Upper lobe of right lung (tissue), 1 donor: Measurements from ENCODE around the gene FLT4. TPM values are rescaled to one million over a fixed set of nuclear protein-coding genes. Genes with fewer than 3 reads are reported as not detected.

Experiments used
- ATAC-seq: fragments of 200-7000 bp; cut with Tn5 transposase; one replicate; pipeline ENCODE4 v1.9.1; 2020; ENCODE audit warnings: mild to moderate bottlenecking, moderate library complexity
- DNase-seq: peaks from one replicate; pipeline ENCODE4 v3.0.0-alpha.2; 2020
- H3K27ac ChIP-seq: fragments of 200-600 bp; one replicate; pipeline ENCODE4 v1.8.0; 2022
- H3K27me3 ChIP-seq: fragments of 200-600 bp; one replicate; pipeline ENCODE4 v1.8.0; 2022; ENCODE audit warnings: mild to moderate bottlenecking
- H3K36me3 ChIP-seq: fragments of 200-600 bp; one replicate; pipeline ENCODE4 v1.8.0; 2022
- H3K4me1 ChIP-seq: fragments of 200-600 bp; one replicate; pipeline ENCODE4 v1.8.0; 2022
- H3K4me3 ChIP-seq: fragments of 200-600 bp; one replicate; pipeline ENCODE4 v1.8.0; 2022; ENCODE audit warnings: mild to moderate bottlenecking
- H3K9me3 ChIP-seq: fragments of 200-600 bp; one replicate; pipeline ENCODE4 v1.8.0; 2022
- intact Hi-C: fragments of 100-400 bp; cut with DNase I; formaldehyde crosslinking; loops from one replicate; pipeline ENCODE4 v1.11.0; 2022
- total RNA-seq: library from RNA; stranded (reverse); fragmentation: NEBNext Ultra II Directional; extraction: Animal tissue kit (Norgen Biotek cat#: 25700); gene quantifications from one replicate; pipeline ENCODE4 v1.2.1, GENCODE V29; 2021
- TF ChIP-seq, protein P1 (sequence below): fragments of 200-600 bp; IDR thresholded peaks from one replicate; pipeline ENCODE4 v1.8.0; 2022; ENCODE audit warnings: antibody characterized with exemption
- donor health status: DM: no; HTN: yes; CAD: no; lungs with severe emphysema.

Gene FLT4
- total RNA-seq, 1 donor from 2014 or later, result 38.6 TPM

DNA sequence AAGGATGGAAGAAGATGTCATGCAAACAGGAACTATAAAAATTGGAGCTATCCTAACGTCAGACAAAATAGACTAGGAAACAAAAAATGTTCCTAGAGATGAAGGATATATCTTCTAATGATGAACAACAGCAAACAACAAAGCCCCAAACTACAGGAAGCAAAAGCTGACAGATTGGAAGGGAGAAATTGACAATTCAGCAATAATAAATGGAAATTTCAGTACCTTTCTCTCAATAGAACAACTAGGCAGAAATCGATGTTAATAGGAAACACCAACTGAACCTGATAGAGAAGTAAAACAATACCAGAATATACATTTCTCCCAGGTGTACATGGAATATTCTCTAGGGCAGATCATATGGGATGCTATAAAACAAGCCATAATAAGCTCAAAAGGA lies 65.7 kb downstream of the FLT4 start:
- no peaks in the 10 kb centered on the region for H3K36me3 ChIP-seq

DNA sequence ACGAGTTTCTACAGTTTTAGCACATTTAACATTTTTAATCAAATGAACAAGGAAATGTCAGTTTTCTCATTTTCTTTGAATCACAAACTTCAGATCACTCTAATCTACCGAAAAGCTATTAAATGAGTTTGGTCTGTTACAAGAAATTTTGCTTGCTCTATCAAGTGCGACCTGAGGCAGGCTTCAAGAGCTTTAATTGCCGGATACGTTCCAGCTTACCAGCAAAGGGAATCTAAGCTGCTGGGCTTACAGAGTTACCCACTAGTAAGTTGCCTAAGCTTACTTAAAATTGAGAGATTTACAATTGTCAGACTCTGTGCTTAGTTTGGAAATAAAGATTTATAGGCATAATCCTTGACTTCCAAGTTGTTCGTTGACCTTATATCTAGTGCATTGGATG lies 68.7 kb downstream of the FLT4 start:
- H3K36me3 ChIP-seq, result peaks cover 18% of the 10 kb centered on the region
- TF ChIP-seq, protein P1, sequence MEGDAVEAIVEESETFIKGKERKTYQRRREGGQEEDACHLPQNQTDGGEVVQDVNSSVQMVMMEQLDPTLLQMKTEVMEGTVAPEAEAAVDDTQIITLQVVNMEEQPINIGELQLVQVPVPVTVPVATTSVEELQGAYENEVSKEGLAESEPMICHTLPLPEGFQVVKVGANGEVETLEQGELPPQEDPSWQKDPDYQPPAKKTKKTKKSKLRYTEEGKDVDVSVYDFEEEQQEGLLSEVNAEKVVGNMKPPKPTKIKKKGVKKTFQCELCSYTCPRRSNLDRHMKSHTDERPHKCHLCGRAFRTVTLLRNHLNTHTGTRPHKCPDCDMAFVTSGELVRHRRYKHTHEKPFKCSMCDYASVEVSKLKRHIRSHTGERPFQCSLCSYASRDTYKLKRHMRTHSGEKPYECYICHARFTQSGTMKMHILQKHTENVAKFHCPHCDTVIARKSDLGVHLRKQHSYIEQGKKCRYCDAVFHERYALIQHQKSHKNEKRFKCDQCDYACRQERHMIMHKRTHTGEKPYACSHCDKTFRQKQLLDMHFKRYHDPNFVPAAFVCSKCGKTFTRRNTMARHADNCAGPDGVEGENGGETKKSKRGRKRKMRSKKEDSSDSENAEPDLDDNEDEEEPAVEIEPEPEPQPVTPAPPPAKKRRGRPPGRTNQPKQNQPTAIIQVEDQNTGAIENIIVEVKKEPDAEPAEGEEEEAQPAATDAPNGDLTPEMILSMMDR, result no peak
- intact Hi-C loops, result no loop called here
- ATAC-seq (no peak), DNase-seq (no peak)
- no peaks in the 10 kb centered on the region for H3K4me1 ChIP-seq
- no peak overlapping the region for H3K27ac ChIP-seq
- H3K27me3 ChIP-seq, result no peaks in the 10 kb centered on the region
- no peak overlapping the region for H3K4me3 ChIP-seq
- H3K9me3 ChIP-seq, result no peaks in the 10 kb centered on the region

More for the DNA sequence above, 65.7 kb downstream of the FLT4 start:
- Histone ChIP-seq H3K4me3 (no peak overlapping the region), H3K27me3 (no peaks in the 10 kb centered on the region), H3K4me1 (no peaks in the 10 kb centered on the region), H3K9me3 (no peaks in the 10 kb centered on the region), H3K27ac (no peak overlapping the region)
- intact Hi-C loops, result no loop called here
- TF ChIP-seq, protein P1, result no peak
- DNase-seq, result no peak
- no peak for ATAC-seq

DNA sequence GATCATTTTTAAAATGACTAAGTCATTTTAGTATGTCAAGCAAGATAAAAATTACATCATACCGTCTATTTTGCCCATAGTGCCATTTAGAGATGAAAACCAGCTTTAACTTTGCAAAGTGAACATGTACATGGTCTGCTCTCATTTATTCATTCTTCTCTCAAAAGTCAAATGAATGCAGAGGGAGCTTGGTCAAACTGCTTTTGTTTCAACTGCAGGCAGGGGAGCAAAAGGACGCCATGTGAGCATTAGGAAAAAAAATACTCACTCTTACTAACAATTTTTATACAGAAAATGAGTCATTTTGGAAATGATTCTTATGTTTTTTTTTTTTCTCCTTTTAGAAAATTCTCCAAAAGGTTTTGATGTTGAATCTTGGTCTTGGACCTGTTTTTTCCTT lies 73.8 kb downstream of the FLT4 start:
- H3K4me3 ChIP-seq, result no peak overlapping the region
- no peak overlapping the region for H3K27ac ChIP-seq
- ATAC-seq (no peak), DNase-seq (no peak)
- H3K9me3 ChIP-seq, result no peaks in the 10 kb centered on the region
- intact Hi-C loops, result no loop called here
- TF ChIP-seq, protein P1, result no peak
- H3K36me3 ChIP-seq, result peaks cover 54% of the 10 kb centered on the region
- H3K27me3 ChIP-seq, result no peaks in the 10 kb centered on the region
- no peaks in the 10 kb centered on the region for H3K4me1 ChIP-seq

DNA sequence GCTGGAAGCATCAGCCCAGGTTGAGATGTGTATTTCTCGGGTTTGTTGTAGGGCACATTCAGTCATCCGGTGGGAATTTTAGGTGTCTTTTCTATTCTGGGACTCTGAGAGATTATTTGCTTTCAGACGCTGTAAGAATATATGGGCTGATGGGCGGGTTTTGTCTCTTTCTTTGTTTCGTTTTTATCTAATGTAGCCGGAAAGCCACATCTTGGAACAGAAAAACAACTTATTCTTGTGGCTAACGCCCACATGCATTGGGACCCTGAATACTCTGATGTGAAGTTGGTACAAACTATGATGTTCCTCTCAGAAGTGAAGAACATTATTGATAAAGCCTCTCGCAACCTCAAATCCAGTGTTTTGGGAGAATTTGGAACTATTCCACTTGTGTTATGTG lies 80.5 kb downstream of the FLT4 start:
- H3K4me3 ChIP-seq, result no peak overlapping the region
- H3K36me3 ChIP-seq, result peaks cover 77% of the 10 kb centered on the region
- no peaks in the 10 kb centered on the region for H3K27me3 ChIP-seq
- H3K9me3 ChIP-seq, result no peaks in the 10 kb centered on the region
- H3K27ac ChIP-seq, result no peak overlapping the region
- ATAC-seq, result no peak
- H3K4me1 ChIP-seq, result no peaks in the 10 kb centered on the region
- TF ChIP-seq, protein P1, result no peak
- DNase-seq, result no peak
- intact Hi-C loops, result no loop called here

DNA sequence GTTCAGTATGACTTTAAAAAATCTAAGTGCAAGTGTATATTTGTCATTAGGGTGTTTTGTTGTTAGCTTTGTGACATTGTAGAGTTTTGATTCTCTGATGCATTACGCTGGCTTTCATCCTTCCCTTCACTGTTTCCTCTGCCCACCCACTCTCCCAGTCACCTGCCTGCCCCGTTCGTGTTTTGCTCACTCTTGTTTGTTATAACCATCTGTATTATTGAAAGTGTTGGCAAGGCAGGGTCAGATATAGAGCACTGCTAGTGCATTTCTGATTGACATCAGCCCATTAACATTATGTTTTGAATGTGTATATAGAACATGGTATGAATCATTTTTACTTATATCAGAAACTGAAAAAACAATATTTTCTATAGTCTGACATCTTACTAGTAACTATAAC lies 85.4 kb downstream of the FLT4 start:
- Histone ChIP-seq H3K27me3 (no peaks in the 10 kb centered on the region), H3K27ac (no peak overlapping the region), H3K36me3 (peaks cover 45% of the 10 kb centered on the region), H3K4me1 (no peaks in the 10 kb centered on the region), H3K4me3 (no peak overlapping the region), H3K9me3 (no peaks in the 10 kb centered on the region)
- TF ChIP-seq, protein P1, result no peak
- DNase-seq (no peak), ATAC-seq (no peak)
- intact Hi-C loops, result no loop called here

DNA sequence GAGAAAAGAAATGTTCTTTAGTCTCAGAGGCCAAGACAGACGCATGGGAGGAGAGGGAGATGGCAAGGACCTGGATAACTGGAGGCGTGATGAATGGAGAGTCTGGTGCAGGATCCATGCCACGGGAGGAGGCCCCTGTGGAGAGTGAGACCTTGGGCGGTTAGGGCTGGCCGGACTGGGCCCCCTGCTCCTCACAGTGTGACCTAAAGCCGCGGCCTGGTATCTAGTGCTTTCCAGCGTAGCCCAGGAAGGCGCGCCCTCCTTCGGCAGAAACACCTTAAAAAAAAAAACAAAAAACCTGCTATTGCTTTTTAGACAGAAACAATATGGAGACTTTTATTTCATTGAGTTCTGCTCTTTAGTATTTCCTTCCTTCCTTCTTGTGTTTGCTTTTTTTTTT lies 91.2 kb downstream of the FLT4 start:
- TF ChIP-seq, protein P1, result no peak
- Histone ChIP-seq H3K4me1 (no peaks in the 10 kb centered on the region), H3K36me3 (peaks cover 19% of the 10 kb centered on the region), H3K4me3 (no peak overlapping the region), H3K9me3 (no peaks in the 10 kb centered on the region), H3K27ac (no peak overlapping the region), H3K27me3 (no peaks in the 10 kb centered on the region)
- DNase-seq (no peak), ATAC-seq (no peak)
- intact Hi-C loops, result no loop called here
